Suppressor macrophage (primary cell): ENCODE data around the gene KLHDC8B.
"Not testable (repeated sequence)": the region's sequence is repeated elsewhere in the genome, so short reads cannot be mapped to it uniquely, and the experiment has no call there.

Source experiments
- DNase-seq, 4 experiments: peaks; one replicate each; pipeline ENCODE4 v3.0.0-alpha.2; 2020 to 2022

The KLHDC8B gene

GRCh38 chr3:49191741-49192140, 20.3 kb downstream of the KLHDC8B start:
- no peak for DNase-seq

GRCh38 chr3:49198161-49198560, 26.8 kb downstream of the KLHDC8B start:
- DNase-seq: no peak

- no peak for DNase-seq
These were observed 27.3 kb downstream of the KLHDC8B start for GRCh38 chr3:49198611-49199230.

GRCh38 chr3:49199239-49199899, 28.0 kb downstream of the KLHDC8B start:
- peak in 1 of 4 experiments; percentile 30 for DNase-seq

- no peak for DNase-seq
These were observed 28.5 kb downstream of the KLHDC8B start for GRCh38 chr3:49199900-49200281.

GRCh38 chr3:49213541-49213943, 42.1 kb downstream of the KLHDC8B start:
- no peak for DNase-seq

- DNase-seq: no peak
These were observed 42.6 kb downstream of the KLHDC8B start for GRCh38 chr3:49213998-49214397.

- not testable (repeated sequence) for DNase-seq
These were observed 45.3 kb downstream of the KLHDC8B start for GRCh38 chr3:49216687-49217086.

GRCh38 chr3:49217108-49217507, 45.7 kb downstream of the KLHDC8B start:
- not testable (repeated sequence) for DNase-seq

- no peak for DNase-seq
These were observed 46.5 kb downstream of the KLHDC8B start for GRCh38 chr3:49217688-49218470.

- DNase-seq: peak; percentile 1 to 42 (median 30)
These were observed 47.1 kb downstream of the KLHDC8B start for GRCh38 chr3:49218471-49218989.

- DNase-seq: no peak
These were observed 47.7 kb downstream of the KLHDC8B start for GRCh38 chr3:49219132-49219531.

- not testable (repeated sequence) for DNase-seq
These were observed 49.7 kb downstream of the KLHDC8B start for GRCh38 chr3:49220985-49221563.

- no peak for DNase-seq
These were observed 50.6 kb downstream of the KLHDC8B start for GRCh38 chr3:49222002-49222401.
